Fibroblast of lung (primary cell): Measurements from ENCODE around the gene FBH1. TPM values are rescaled to one million over a fixed set of nuclear protein-coding genes. Genes with fewer than 3 reads are reported as not detected.

Experiments used
- DNase-seq, 2 donors: peaks; one replicate each; pipeline versions ENCODE4 v3.0.0 to v3.0.0-alpha.2; 2010; ENCODE audit warnings: low read depth in 2 of 2
- H2AFZ ChIP-seq: 2 replicates; pipeline ENCODE4 v1.5.1; 2012; ENCODE audit warnings: low read length, control low read depth, inconsistent platforms
- H3K27ac ChIP-seq: 2 replicates; pipeline ENCODE4 v1.5.1; 2011; ENCODE audit warnings: low read length, control low read depth; ENCODE audit not compliant: insufficient read depth
- H3K27me3 ChIP-seq: 2 replicates; pipeline ENCODE4 v1.5.1; 2011; ENCODE audit warnings: mild to moderate bottlenecking, low read length; ENCODE audit not compliant: control insufficient read depth, insufficient read depth
- H3K36me3 ChIP-seq: 2 replicates; pipeline ENCODE4 v1.5.1; 2011; ENCODE audit warnings: low read length; ENCODE audit not compliant: control insufficient read depth, insufficient read depth
- H3K4me1 ChIP-seq: 2 replicates; pipeline ENCODE4 v1.5.1; 2011; ENCODE audit warnings: low read length; ENCODE audit not compliant: control insufficient read depth, insufficient read depth; ENCODE audit errors: extremely low read depth
- H3K4me2 ChIP-seq: 2 replicates; pipeline ENCODE4 v1.5.1; 2011; ENCODE audit warnings: low read length, control low read depth; ENCODE audit not compliant: insufficient read depth; ENCODE audit errors: extremely low read depth
- H3K4me3 ChIP-seq, 4 experiments: fragments of 200-600 bp in 1 of 4; sonication (generic) in 1 of 4; replicated peaks in 1 of 4; 2 replicates each; pipeline ENCODE4 v1.5.1; 2011 to 2016; ENCODE audit warnings: low read length in 4 of 4, low read depth in 3 of 4, mild to moderate bottlenecking in 3 of 4, control low read depth in 2 of 4, inconsistent platforms in 1 of 4, mixed read lengths in 1 of 4; ENCODE audit not compliant: insufficient read depth in 1 of 4; ENCODE audit errors: control extremely low read depth in 1 of 4
- H3K79me2 ChIP-seq: 2 replicates; pipeline ENCODE4 v1.5.1; 2012; ENCODE audit warnings: mild to moderate bottlenecking, low read length, inconsistent platforms; ENCODE audit not compliant: control insufficient read depth, insufficient read depth
- H3K9ac ChIP-seq: 2 replicates; pipeline ENCODE4 v1.5.1; 2011; ENCODE audit warnings: mild to moderate bottlenecking, low read length, control low read depth; ENCODE audit not compliant: insufficient read depth
- H3K9me3 ChIP-seq: 2 replicates; pipeline ENCODE4 v1.5.1; 2012; ENCODE audit warnings: low read depth, low read length; ENCODE audit not compliant: control insufficient read depth, insufficient read depth
- H4K20me1 ChIP-seq: 2 replicates; pipeline ENCODE4 v1.5.1; 2011; ENCODE audit warnings: low read length; ENCODE audit not compliant: control insufficient read depth, insufficient read depth; ENCODE audit errors: extremely low read depth
- EZH2 ChIP-seq: IDR thresholded peaks from 2 replicates; pipeline ENCODE4 v1.5.1; 2012; ENCODE audit warnings: low read length, control low read depth, mild to moderate bottlenecking; ENCODE audit errors: missing control alignments
- polyA plus RNA-seq, 2 donors: library from polyadenylated mRNA; depleted of rRNA in 1 of 2; stranded (reverse) in 1 of 2; unstranded in 1 of 2; fragments of >200 nt; gene quantifications; 2 replicates each; pipeline ENCODE4 v1.2.1, GENCODE V29; 2011 to 2012; ENCODE audit warnings: missing spikeins in 1 of 2
- total RNA-seq: library from RNA; depleted of rRNA; stranded (reverse); fragments of >200 nt; gene quantifications from 2 replicates; pipeline ENCODE4 v1.2.1, GENCODE V29; 2014
- TF ChIP-seq, protein P1 (sequence below), 2 donors: IDR thresholded peaks in 1 of 2; conservative IDR thresholded peaks in 1 of 2; 1 replicate in 1 of 2; 2 replicates in 1 of 2; pipeline ENCODE4 v1.5.1; 2011 to 2012; ENCODE audit warnings: low read length in 2 of 2, control low read depth in 1 of 2, inconsistent platforms in 1 of 2, low read depth in 1 of 2, mild to moderate bottlenecking in 1 of 2

The FBH1 gene
- total and polyA plus RNA-seq, 2 donors (not counting 1 experiment from before 2014, with no cell fraction given), result 53.6 to 97.8 TPM

DNA sequence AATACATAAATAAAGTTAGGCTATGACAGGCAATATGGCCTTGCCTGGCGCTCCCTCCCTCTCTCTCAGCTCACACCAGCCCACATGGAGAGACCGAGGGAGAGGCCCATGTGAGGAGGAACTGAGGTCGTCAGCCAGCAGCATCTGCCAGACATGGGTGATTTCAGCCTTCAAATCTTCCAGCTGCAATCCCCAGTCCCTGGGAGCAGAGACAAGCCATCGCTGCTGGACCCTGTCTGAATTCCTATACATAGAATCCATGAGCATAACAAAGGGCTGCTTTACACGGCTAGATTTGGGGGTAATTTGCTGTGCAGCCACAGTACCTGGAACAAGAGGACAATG, 35.9 kb upstream of the FBH1 start:
- H3K4me1 ChIP-seq, result no peaks in the 10 kb centered on the region
- no peaks in the 10 kb centered on the region for H3K27me3 ChIP-seq
- H2AFZ ChIP-seq, result no peak overlapping the region
- H3K9ac ChIP-seq, result no peak overlapping the region
- no peak for DNase-seq
- no peak for TF ChIP-seq EZH2
- TF ChIP-seq, protein P1, sequence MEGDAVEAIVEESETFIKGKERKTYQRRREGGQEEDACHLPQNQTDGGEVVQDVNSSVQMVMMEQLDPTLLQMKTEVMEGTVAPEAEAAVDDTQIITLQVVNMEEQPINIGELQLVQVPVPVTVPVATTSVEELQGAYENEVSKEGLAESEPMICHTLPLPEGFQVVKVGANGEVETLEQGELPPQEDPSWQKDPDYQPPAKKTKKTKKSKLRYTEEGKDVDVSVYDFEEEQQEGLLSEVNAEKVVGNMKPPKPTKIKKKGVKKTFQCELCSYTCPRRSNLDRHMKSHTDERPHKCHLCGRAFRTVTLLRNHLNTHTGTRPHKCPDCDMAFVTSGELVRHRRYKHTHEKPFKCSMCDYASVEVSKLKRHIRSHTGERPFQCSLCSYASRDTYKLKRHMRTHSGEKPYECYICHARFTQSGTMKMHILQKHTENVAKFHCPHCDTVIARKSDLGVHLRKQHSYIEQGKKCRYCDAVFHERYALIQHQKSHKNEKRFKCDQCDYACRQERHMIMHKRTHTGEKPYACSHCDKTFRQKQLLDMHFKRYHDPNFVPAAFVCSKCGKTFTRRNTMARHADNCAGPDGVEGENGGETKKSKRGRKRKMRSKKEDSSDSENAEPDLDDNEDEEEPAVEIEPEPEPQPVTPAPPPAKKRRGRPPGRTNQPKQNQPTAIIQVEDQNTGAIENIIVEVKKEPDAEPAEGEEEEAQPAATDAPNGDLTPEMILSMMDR (conservative IDR thresholded peaks at IDR 0.05 in 1 of 2, IDR thresholded peaks at IDR 0.05 in 1 of 2; ENCODE audit: low read depth in 1 of 2, low read length in 2 of 2), result no peak
- H4K20me1 ChIP-seq, result no peaks in the 10 kb centered on the region
- no peaks in the 10 kb centered on the region for H3K36me3 ChIP-seq
- no peak overlapping the region for H3K4me3 ChIP-seq
- H3K4me2 ChIP-seq, result no peak overlapping the region
- H3K9me3 ChIP-seq, result no peaks in the 10 kb centered on the region
- H3K27ac ChIP-seq, result no peak overlapping the region
- H3K79me2 ChIP-seq, result no peaks in the 10 kb centered on the region

DNA sequence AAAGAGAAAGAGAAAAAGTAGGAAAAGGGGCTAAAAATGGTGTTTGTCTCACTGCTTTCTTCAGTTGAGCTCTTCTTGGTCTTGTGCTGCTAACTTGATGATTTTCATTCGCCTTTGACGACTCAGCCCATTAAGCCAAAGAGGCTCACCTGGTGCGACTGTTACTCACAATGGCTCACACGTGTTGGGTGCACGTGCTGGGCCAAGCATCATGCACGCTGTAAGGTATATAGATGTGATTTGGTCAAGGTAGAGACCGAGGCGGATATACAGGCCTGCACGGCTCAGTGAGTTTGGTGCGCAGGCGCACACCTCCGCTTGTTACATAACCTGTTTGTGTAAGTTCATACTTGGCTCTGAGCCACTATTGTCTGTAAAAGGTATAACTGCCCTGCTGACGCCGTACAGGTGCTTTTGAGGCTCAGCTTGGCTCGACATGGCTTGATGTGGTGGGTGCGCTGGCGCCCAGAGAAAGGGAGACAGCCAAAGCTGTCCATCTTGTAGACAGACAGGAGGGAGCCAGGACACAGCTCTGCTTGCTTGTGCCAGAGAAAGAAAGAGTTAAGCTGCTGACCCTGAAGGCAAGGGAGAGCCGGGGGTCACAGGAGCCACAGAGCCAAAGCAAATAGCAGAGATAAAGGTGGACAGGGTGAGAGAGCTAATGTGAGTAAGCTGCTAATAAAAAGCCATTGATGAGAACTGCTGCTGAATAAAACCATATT, 33.9 kb upstream of the FBH1 start:
- no peak overlapping the region for H2AFZ ChIP-seq
- no peak overlapping the region for H3K9ac ChIP-seq
- no peaks in the 10 kb centered on the region for H3K4me1 ChIP-seq
- no peaks in the 10 kb centered on the region for H3K9me3 ChIP-seq
- no peak overlapping the region for H3K4me3 ChIP-seq
- TF ChIP-seq, protein P1 (conservative IDR thresholded peaks at IDR 0.05 in 1 of 2, IDR thresholded peaks at IDR 0.05 in 1 of 2; ENCODE audit: low read depth in 1 of 2, low read length in 2 of 2), result no peak
- H3K4me2 ChIP-seq, result no peak overlapping the region
- H4K20me1 ChIP-seq, result no peaks in the 10 kb centered on the region
- no peak for DNase-seq
- H3K79me2 ChIP-seq, result no peaks in the 10 kb centered on the region
- H3K27ac ChIP-seq, result no peak overlapping the region
- H3K36me3 ChIP-seq, result no peaks in the 10 kb centered on the region
- no peaks in the 10 kb centered on the region for H3K27me3 ChIP-seq

DNA sequence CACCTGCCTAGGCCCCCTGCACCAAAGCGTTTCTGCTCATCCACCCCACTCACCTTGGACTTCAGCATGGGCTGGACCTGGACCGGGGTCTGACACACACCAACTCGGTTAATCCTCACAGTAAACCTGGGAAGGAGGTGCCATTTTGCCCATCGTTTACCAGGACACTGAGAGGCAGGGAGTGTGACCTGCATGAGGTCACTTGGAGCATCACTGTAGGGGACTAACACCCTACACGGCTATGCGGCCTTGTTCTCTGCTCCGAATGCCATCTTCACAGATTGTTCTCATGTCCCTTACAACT, 33.4 kb upstream of the FBH1 start:
- no peak overlapping the region for H2AFZ ChIP-seq
- no peaks in the 10 kb centered on the region for H3K36me3 ChIP-seq
- no peaks in the 10 kb centered on the region for H3K9me3 ChIP-seq
- no peaks in the 10 kb centered on the region for H3K27me3 ChIP-seq
- H3K4me2 ChIP-seq, result no peak overlapping the region
- H4K20me1 ChIP-seq, result no peaks in the 10 kb centered on the region
- H3K4me3 ChIP-seq, result no peak overlapping the region
- no peak for TF ChIP-seq EZH2
- TF ChIP-seq, protein P1 (conservative IDR thresholded peaks at IDR 0.05 in 1 of 2, IDR thresholded peaks at IDR 0.05 in 1 of 2; ENCODE audit: low read depth in 1 of 2, low read length in 2 of 2), result no peak
- no peak overlapping the region for H3K9ac ChIP-seq
- no peak for DNase-seq
- H3K27ac ChIP-seq, result no peak overlapping the region
- peaks cover 2% of the 10 kb centered on the region for H3K4me1 ChIP-seq
- no peaks in the 10 kb centered on the region for H3K79me2 ChIP-seq
